CD8-positive, alpha-beta memory T cell (primary cell): Measurements from ENCODE around the gene GFRA4. TPM values are rescaled to one million over a fixed set of nuclear protein-coding genes. Genes with fewer than 3 reads are reported as not detected.
"Not testable (repeated sequence)": the region's sequence is repeated elsewhere in the genome, so short reads cannot be mapped to it uniquely, and the experiment has no call there.

ENCODE experiments used
- CTCF ChIA-PET: fragments of 350-600 bp; sonication (Branson Sonifier 250); formaldehyde crosslinking; loops from one replicate; lab custom pipeline; 2021; ENCODE audit warnings: antibody characterized with exemption; lab: Charles Lee
- POLR2A ChIA-PET: fragments of 350-600 bp; sonication (Branson Sonifier 250); formaldehyde crosslinking; loops from one replicate; lab custom pipeline; 2021; ENCODE audit warnings: antibody characterized with exemption; lab: Charles Lee
- DNase-seq, 5 donors: peaks; one replicate each; pipeline versions ENCODE4 v3.0.0 to v3.0.0-alpha.2; 2020 to 2022; ENCODE audit warnings: mixed read lengths in 1 of 5
- H3K27ac ChIP-seq: one replicate; pipeline ENCODE4 v1.7.0; 2013; ENCODE audit warnings: low read depth, mild to moderate bottlenecking, low read length, moderate library complexity
- H3K27me3 ChIP-seq: 2 replicates; pipeline ENCODE4 v1.7.0; 2013; ENCODE audit warnings: low read length, mild to moderate bottlenecking; ENCODE audit not compliant: insufficient read depth, poor library complexity, severe bottlenecking
- H3K36me3 ChIP-seq: 2 replicates; pipeline ENCODE4 v1.7.0; 2013; ENCODE audit warnings: mild to moderate bottlenecking, low read length, moderate library complexity; ENCODE audit not compliant: insufficient read depth
- H3K4me1 ChIP-seq: 2 replicates; pipeline ENCODE4 v1.7.0; 2013; ENCODE audit warnings: mild to moderate bottlenecking, low read length, moderate library complexity; ENCODE audit not compliant: insufficient read depth
- H3K4me3 ChIP-seq: 2 replicates; pipeline ENCODE4 v1.7.0; 2013; ENCODE audit warnings: mild to moderate bottlenecking, low read length
- H3K9me3 ChIP-seq: 2 replicates; pipeline ENCODE4 v1.7.0; 2013; ENCODE audit warnings: mild to moderate bottlenecking, low read length
- H3K27ac Mint-ChIP-seq, 8 donors: one replicate each; pipeline ENCODE4 v1.8.0; 2020 to 2021; ENCODE audit warnings: mixed read lengths in 8 of 8, mild to moderate bottlenecking in 6 of 8, inconsistent platforms in 3 of 8, moderate library complexity in 3 of 8
- H3K27me3 Mint-ChIP-seq, 2 donors: one replicate each; pipeline ENCODE4 v1.8.0; 2020 to 2021; ENCODE audit warnings: mixed read lengths in 2 of 2, mild to moderate bottlenecking in 1 of 2, moderate library complexity in 1 of 2
- H3K36me3 Mint-ChIP-seq, 3 donors: one replicate each; pipeline ENCODE4 v1.8.0; 2020 to 2021; ENCODE audit warnings: mixed read lengths in 3 of 3, inconsistent platforms in 1 of 3, mild to moderate bottlenecking in 1 of 3
- H3K4me1 Mint-ChIP-seq, 3 donors: one replicate each; pipeline ENCODE4 v1.8.0; 2020 to 2021; ENCODE audit warnings: mixed read lengths in 3 of 3, inconsistent platforms in 1 of 3, mild to moderate bottlenecking in 1 of 3
- H3K4me3 Mint-ChIP-seq, 7 donors: one replicate each; pipeline ENCODE4 v1.8.0; 2020 to 2021; ENCODE audit warnings: mixed read lengths in 7 of 7, mild to moderate bottlenecking in 6 of 7, moderate library complexity in 4 of 7, inconsistent platforms in 2 of 7
- H3K9me3 Mint-ChIP-seq, 5 donors: one replicate each; pipeline ENCODE4 v1.8.0; 2020 to 2022; ENCODE audit warnings: mixed read lengths in 5 of 5, mild to moderate bottlenecking in 3 of 5, moderate library complexity in 2 of 5, inconsistent platforms in 1 of 5
- polyA plus RNA-seq: library from polyadenylated mRNA; unstranded; fragments of 300-500 nt; fragmentation: Illumina TruSeq; gene quantifications from one replicate; pipeline ENCODE4 v1.2.3, GENCODE V29; 2021
- total RNA-seq, 2 experiments: library from RNA; stranded (reverse); gene quantifications; one replicate each; pipeline ENCODE4 v1.2.3, GENCODE V29; 2021

GFRA4 gene
- total and polyA plus RNA-seq, 3 experiments from 2014 or later: not detected

GRCh38 chr20:3628502-3629314 is 34.5 kb downstream of the GFRA4 start:
- Mint-ChIP-seq H3K27me3 (no peaks in the 10 kb centered on the region), H3K36me3 (peaks cover 21 to 49% (median 25%) of the 10 kb centered on the region in 3 donors), H3K4me3 (no peak overlapping the region), H3K4me1 (no peaks in the 10 kb centered on the region), H3K27ac (no peak overlapping the region), H3K9me3 (no peaks in the 10 kb centered on the region)
- no peaks in the 10 kb centered on the region for H3K4me1 ChIP-seq
- no peaks in the 10 kb centered on the region for H3K27me3 ChIP-seq
- ChIA-PET CTCF (no interaction called here), POLR2A (no interaction called here)
- no peaks in the 10 kb centered on the region for H3K9me3 ChIP-seq
- H3K36me3 ChIP-seq: peaks cover 5% of the 10 kb centered on the region
- H3K27ac ChIP-seq: no peak overlapping the region
- DNase-seq: no peak
- H3K4me3 ChIP-seq: no peak overlapping the region

GRCh38 chr20:3627476-3627875 is 35.7 kb downstream of the GFRA4 start:
- no peaks in the 10 kb centered on the region for H3K4me1 ChIP-seq
- Mint-ChIP-seq H3K4me3 (no peak overlapping the region), H3K36me3 (peaks cover 19 to 43% (median 25%) of the 10 kb centered on the region in 3 donors)

GRCh38 chr20:3622406-3622805 is 40.8 kb downstream of the GFRA4 start:
- DNase-seq: no peak
- Mint-ChIP-seq H3K4me3 (no peak overlapping the region), H3K36me3 (peaks cover 5 to 30% (median 17%) of the 10 kb centered on the region in 3 donors), H3K27me3 (no peaks in the 10 kb centered on the region), H3K27ac (no peak overlapping the region), H3K9me3 (no peaks in the 10 kb centered on the region), H3K4me1 (no peaks in the 10 kb centered on the region)
- no peaks in the 10 kb centered on the region for H3K4me1 ChIP-seq
- CTCF ChIA-PET: no interaction called here
- no peaks in the 10 kb centered on the region for H3K36me3 ChIP-seq
- H3K4me3 ChIP-seq: no peak overlapping the region
- H3K27me3 ChIP-seq: no peaks in the 10 kb centered on the region
- POLR2A ChIA-PET: no interaction called here
- H3K9me3 ChIP-seq: no peaks in the 10 kb centered on the region
- H3K27ac ChIP-seq: no peak overlapping the region

More at GRCh38 chr20:3627476-3627875, 35.7 kb downstream of the GFRA4 start:
- ChIA-PET CTCF (no interaction called here), POLR2A (no interaction called here)
- Histone ChIP-seq H3K4me3 (no peak overlapping the region), H3K27ac (no peak overlapping the region), H3K9me3 (no peaks in the 10 kb centered on the region), H3K36me3 (no peaks in the 10 kb centered on the region), H3K27me3 (no peaks in the 10 kb centered on the region)
- H3K27ac Mint-ChIP-seq: no peak overlapping the region
- H3K9me3 Mint-ChIP-seq: no peaks in the 10 kb centered on the region
- no peaks in the 10 kb centered on the region for H3K4me1 Mint-ChIP-seq
- H3K27me3 Mint-ChIP-seq: no peaks in the 10 kb centered on the region
- no peak for DNase-seq

DNA sequence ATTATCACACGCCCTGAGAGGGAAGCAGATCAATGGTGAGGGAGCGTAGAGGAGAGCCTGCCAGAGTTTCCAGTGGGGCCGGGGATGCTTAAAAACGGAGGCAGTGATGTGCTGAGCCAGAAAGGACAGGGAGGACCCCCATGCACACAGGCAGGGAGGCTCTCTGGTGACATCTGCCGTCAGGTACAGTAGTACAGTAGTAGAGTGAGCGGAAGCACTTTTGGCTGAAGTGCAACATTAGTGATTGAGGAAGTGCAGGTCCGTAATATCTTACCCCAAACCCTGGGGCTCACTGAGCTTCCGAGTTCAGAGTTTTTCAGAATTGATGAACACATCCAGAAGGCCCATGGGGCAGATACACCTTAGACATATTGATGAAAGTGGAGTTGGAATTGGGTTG is 42.1 kb downstream of the GFRA4 start:
- Mint-ChIP-seq H3K4me3 (no peak overlapping the region), H3K9me3 (no peaks in the 10 kb centered on the region), H3K27ac (peak overlapping the region in 1 of 8 donors; percentile 84), H3K36me3 (peaks cover 5 to 33% (median 19%) of the 10 kb centered on the region in 3 donors), H3K27me3 (no peaks in the 10 kb centered on the region), H3K4me1 (no peaks in the 10 kb centered on the region)
- no peak for DNase-seq
- POLR2A ChIA-PET: no interaction called here
- no peaks in the 10 kb centered on the region for H3K9me3 ChIP-seq
- H3K4me3 ChIP-seq: no peak overlapping the region
- H3K4me1 ChIP-seq: no peaks in the 10 kb centered on the region
- no peaks in the 10 kb centered on the region for H3K27me3 ChIP-seq
- H3K36me3 ChIP-seq: no peaks in the 10 kb centered on the region
- CTCF ChIA-PET: no interaction called here
- H3K27ac ChIP-seq: no peak overlapping the region

DNA sequence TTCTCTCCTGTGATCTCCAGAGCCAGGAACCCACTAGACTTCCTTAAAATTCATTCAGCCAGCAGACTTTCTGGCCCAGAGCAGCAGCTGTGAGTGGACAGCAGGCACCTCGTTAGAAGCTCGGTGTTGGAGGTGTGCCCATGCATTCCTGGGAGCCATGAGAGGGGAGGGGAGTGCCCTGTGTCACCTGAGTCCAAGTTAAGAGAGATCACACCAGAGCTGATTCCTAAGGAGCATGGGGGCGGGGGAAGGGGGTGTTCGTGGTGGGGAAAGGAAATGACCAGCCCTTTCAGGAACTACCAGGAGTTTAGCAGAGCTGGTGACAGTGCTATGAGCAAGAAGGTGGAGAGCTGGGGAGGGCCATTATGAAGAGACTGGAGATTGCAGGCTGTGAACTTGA is 46.9 kb downstream of the GFRA4 start:
- ChIA-PET POLR2A (no interaction called here), CTCF (no interaction called here)
- Mint-ChIP-seq H3K9me3 (no peaks in the 10 kb centered on the region), H3K27ac (no peak overlapping the region), H3K4me3 (no peak overlapping the region), H3K36me3 (peaks cover 5 to 50% (median 21%) of the 10 kb centered on the region in 3 donors), H3K27me3 (no peaks in the 10 kb centered on the region), H3K4me1 (no peaks in the 10 kb centered on the region)
- no peak overlapping the region for H3K4me3 ChIP-seq
- no peak for DNase-seq
- no peaks in the 10 kb centered on the region for H3K27me3 ChIP-seq
- no peaks in the 10 kb centered on the region for H3K9me3 ChIP-seq
- no peaks in the 10 kb centered on the region for H3K4me1 ChIP-seq
- H3K27ac ChIP-seq: no peak overlapping the region
- H3K36me3 ChIP-seq: no peaks in the 10 kb centered on the region

- POLR2A ChIA-PET, DNase-seq, H3K27me3 Mint-ChIP-seq, H3K27ac ChIP-seq, CTCF ChIA-PET, H3K9me3 Mint-ChIP-seq, H3K9me3 ChIP-seq, H3K4me1 ChIP-seq, H3K27me3 ChIP-seq, H3K4me3 Mint-ChIP-seq, H3K36me3 ChIP-seq, H3K27ac Mint-ChIP-seq, H3K4me3 ChIP-seq, H3K4me1 Mint-ChIP-seq: not testable (repeated sequence)
- peaks cover 5 to 52% (median 23%) of the 10 kb centered on the region in 3 donors for H3K36me3 Mint-ChIP-seq
Observed at GRCh38 chr20:3615171-3615840, 47.9 kb downstream of the GFRA4 start.

GRCh38 chr20:3614466-3614865 is 48.7 kb downstream of the GFRA4 start:
- Histone ChIP-seq H3K4me3 (no peak overlapping the region), H3K9me3 (no peaks in the 10 kb centered on the region), H3K27ac (no peak overlapping the region), H3K4me1 (no peaks in the 10 kb centered on the region), H3K36me3 (no peaks in the 10 kb centered on the region), H3K27me3 (no peaks in the 10 kb centered on the region)
- peaks cover 5 to 56% (median 28%) of the 10 kb centered on the region in 3 donors for H3K36me3 Mint-ChIP-seq
- no peaks in the 10 kb centered on the region for H3K9me3 Mint-ChIP-seq
- CTCF ChIA-PET: no interaction called here
- H3K4me3 Mint-ChIP-seq: peak overlapping the region in 1 of 7 donors; percentile 48
- no peak for DNase-seq
- no peaks in the 10 kb centered on the region for H3K27me3 Mint-ChIP-seq
- peak overlapping the region in 2 of 8 donors; percentile 23 to 76 for H3K27ac Mint-ChIP-seq
- no peaks in the 10 kb centered on the region for H3K4me1 Mint-ChIP-seq
- POLR2A ChIA-PET: no interaction called here

DNA sequence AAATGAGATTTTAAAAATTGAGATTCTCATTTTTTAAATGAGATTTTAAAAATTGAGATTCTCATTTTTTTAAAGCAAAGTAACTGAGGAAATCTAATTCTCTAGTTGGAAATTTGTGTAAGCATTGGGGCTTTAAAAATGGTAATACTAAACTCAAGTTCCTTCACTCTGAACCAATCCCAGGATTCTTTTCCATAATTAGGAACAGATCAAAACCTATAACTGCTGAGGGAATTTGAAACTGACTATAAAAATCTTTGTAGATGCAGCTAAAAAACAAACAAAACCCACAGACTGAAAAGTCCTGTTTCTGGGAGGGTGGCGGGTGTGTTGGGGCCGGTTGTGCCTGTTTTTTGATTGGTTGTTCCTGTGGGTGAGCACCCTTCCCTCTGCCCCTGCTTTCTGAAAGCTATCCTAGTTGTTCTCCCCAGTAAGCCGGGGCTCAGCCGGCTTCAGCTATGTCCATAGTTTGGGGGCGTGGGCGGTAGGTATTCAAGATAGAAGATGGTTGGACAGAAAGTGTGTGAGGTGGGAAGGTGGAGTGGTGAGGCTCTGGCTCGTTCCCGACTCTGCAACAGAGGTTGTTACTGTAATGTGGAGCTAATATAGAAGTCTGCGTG is 49.3 kb downstream of the GFRA4 start:
- ChIA-PET POLR2A (no interaction called here), CTCF (no interaction called here)
- no peaks in the 10 kb centered on the region for H3K4me1 Mint-ChIP-seq
- H3K9me3 ChIP-seq: no peaks in the 10 kb centered on the region
- no peak for DNase-seq
- H3K36me3 ChIP-seq: no peaks in the 10 kb centered on the region
- H3K36me3 Mint-ChIP-seq: peaks cover 5 to 56% (median 32%) of the 10 kb centered on the region in 3 donors
- H3K4me3 ChIP-seq: no peak overlapping the region
- no peak overlapping the region for H3K27ac ChIP-seq
- no peaks in the 10 kb centered on the region for H3K27me3 Mint-ChIP-seq
- no peaks in the 10 kb centered on the region for H3K9me3 Mint-ChIP-seq
- peak overlapping the region in 1 of 7 donors; percentile 48 for H3K4me3 Mint-ChIP-seq
- H3K4me1 ChIP-seq: no peaks in the 10 kb centered on the region
- H3K27me3 ChIP-seq: no peaks in the 10 kb centered on the region
- peak overlapping the region in 1 of 8 donors; percentile 76 for H3K27ac Mint-ChIP-seq
